Prostate gland (tissue), 2 donors: ENCODE data around the gene VSTM2B. TPM values are rescaled to one million over a fixed set of nuclear protein-coding genes. Genes with fewer than 3 reads are reported as not detected.

Experiments
- DNase-seq: peaks from one replicate; pipeline ENCODE4 v3.0.0-alpha.2; 2019; ENCODE audit warnings: low spot score
- H3K27ac ChIP-seq, 2 donors: fragments of 200-600 bp; sonication (generic); 2 replicates each; pipeline ENCODE4 v1.5.1; 2017 to 2019
- H3K27me3 ChIP-seq: fragments of 200-600 bp; sonication (generic); replicated peaks from 2 replicates; pipeline ENCODE4 v1.5.1; 2019; ENCODE audit not compliant: insufficient read depth
- H3K36me3 ChIP-seq, 2 donors: fragments of 200-600 bp; sonication (generic); 1 replicate in 1 of 2; 2 replicates in 1 of 2; pipeline versions ENCODE4 v1.5.1 to v1.8.1; 2017 to 2019
- H3K4me1 ChIP-seq: fragments of 200-600 bp; sonication (generic); replicated peaks from 2 replicates; pipeline ENCODE4 v1.5.1; 2019
- H3K4me3 ChIP-seq, 2 donors: fragments of 200-600 bp; sonication (generic); 2 replicates each; pipeline ENCODE4 v1.5.1; 2017 to 2019
- H3K9me3 ChIP-seq: fragments of 200-600 bp; sonication (generic); 2 replicates; pipeline ENCODE4 v1.5.1; 2017
- CTCF ChIP-seq, 4 experiments: fragments of 200-600 bp in 2 of 4; fragments of 450-650 bp in 2 of 4; sonication (generic) in 2 of 4; IDR thresholded peaks; 1 replicate in 3 of 4; 2 replicates in 1 of 4; pipeline ENCODE4 v1.5.1; 2016 to 2019; ENCODE audit warnings: antibody characterized with exemption in 4 of 4, mild to moderate bottlenecking in 2 of 4, moderate library complexity in 2 of 4
- POLR2A ChIP-seq: fragments of 450-650 bp; IDR thresholded peaks from one replicate; pipeline ENCODE4 v1.6.1; 2016; ENCODE audit warnings: antibody characterized with exemption, mild to moderate bottlenecking
- POLR2AphosphoS5 ChIP-seq: sonication (generic); formaldehyde crosslinking; IDR thresholded peaks from one replicate; pipeline ENCODE4 v1.6.1; 2017; ENCODE audit warnings: antibody characterized with exemption
- WGBS: methylation state at CpG from one replicate; pipeline ENCODE4 v1.1.5; 2018; 5-methylcytosine and 5-hydroxymethylcytosine counted together
- intact Hi-C: fragments of 100-400 bp; cut with DNase I; formaldehyde crosslinking; loops from one replicate; pipeline ENCODE4 v1.14.2; 2022
- total RNA-seq, 2 donors: library from RNA; depleted of rRNA; stranded (reverse); fragments of >200 nt; gene quantifications; one replicate each; pipeline ENCODE4 v1.1.0, GENCODE V29; 2016

Gene VSTM2B
- total RNA-seq, 2 donors from 2014 or later, result not detected

GRCh38 chr19:29495901-29496441, 29.8 kb upstream of the VSTM2B start:
- TF ChIP-seq POLR2AphosphoS5 (no peak), POLR2A (no peak), CTCF (IDR thresholded peaks at IDR 0.05) (no peak)
- Histone ChIP-seq H3K4me1 (no peaks in the 10 kb centered on the region), H3K4me3 (no peak overlapping the region), H3K27ac (no peak overlapping the region), H3K27me3 (no peaks in the 10 kb centered on the region), H3K36me3 (no peaks in the 10 kb centered on the region), H3K9me3 (no peaks in the 10 kb centered on the region)
- intact Hi-C loops, result no loop called here
- DNase-seq, result no peak
- 75% methylated on average over 5 of the region's 5 CpGs for WGBS

GRCh38 chr19:29497241-29497640, 28.6 kb upstream of the VSTM2B start:
- intact Hi-C loops, result no loop called here
- Histone ChIP-seq H3K4me1 (no peaks in the 10 kb centered on the region), H3K36me3 (no peaks in the 10 kb centered on the region), H3K27ac (no peak overlapping the region), H3K27me3 (no peaks in the 10 kb centered on the region), H3K4me3 (no peak overlapping the region), H3K9me3 (no peaks in the 10 kb centered on the region)
- WGBS, result 66% methylated on average over 3 of the region's 3 CpGs
- TF ChIP-seq POLR2A (no peak), CTCF (IDR thresholded peaks at IDR 0.05) (no peak), POLR2AphosphoS5 (no peak)
- DNase-seq, result no peak

- intact Hi-C loops, result no loop called here
- Histone ChIP-seq H3K27ac (no peak overlapping the region), H3K4me1 (no peaks in the 10 kb centered on the region), H3K36me3 (no peaks in the 10 kb centered on the region), H3K27me3 (no peaks in the 10 kb centered on the region), H3K9me3 (no peaks in the 10 kb centered on the region), H3K4me3 (no peak overlapping the region)
- 79% methylated on average over 12 of the region's 12 CpGs for WGBS
- DNase-seq, result no peak
- no peak for TF ChIP-seq POLR2A
- no peak for TF ChIP-seq CTCF (IDR thresholded peaks at IDR 0.05)
- no peak for TF ChIP-seq POLR2AphosphoS5
Measured at GRCh38 chr19:29497686-29498436, 27.9 kb upstream of the VSTM2B start.

- H3K4me3 ChIP-seq, result no peak overlapping the region
- intact Hi-C loops, result no loop called here
- TF ChIP-seq POLR2A, result no peak
- no peak for TF ChIP-seq CTCF (IDR thresholded peaks at IDR 0.05)
- no peak for TF ChIP-seq POLR2AphosphoS5
- H3K9me3 ChIP-seq, result no peaks in the 10 kb centered on the region
- no peaks in the 10 kb centered on the region for H3K36me3 ChIP-seq
- no peak for DNase-seq
- no peaks in the 10 kb centered on the region for H3K27me3 ChIP-seq
- WGBS, result 72% methylated on average over 12 of the region's 14 CpGs
- H3K27ac ChIP-seq, result no peak overlapping the region
- H3K4me1 ChIP-seq, result no peaks in the 10 kb centered on the region
Measured at GRCh38 chr19:29499261-29499920, 26.4 kb upstream of the VSTM2B start.
